Heart right ventricle (tissue), 16 donors: ENCODE measurements around the gene BNIP3. TPM values are rescaled to one million over a fixed set of nuclear protein-coding genes. Genes with fewer than 3 reads are reported as not detected.
A peak's percentile ranks its signal among the peaks of the same experiment; 100 is the strongest.

ENCODE experiments used
- ATAC-seq, 8 donors: fragments of 200-7000 bp; cut with Tn5 transposase; one replicate each; pipeline ENCODE4 v1.9.1; 2020; ENCODE audit warnings: mild to moderate bottlenecking in 8 of 8, moderate library complexity in 8 of 8, moderate number of reproducible peaks in 1 of 8
- DNase-seq, 2 donors: peaks; one replicate each; pipeline ENCODE4 v3.0.0-alpha.2; 2020
- H3K27ac ChIP-seq, 10 donors: fragments of 200-600 bp; sonication (generic) in 2 of 10; one replicate each; pipeline versions ENCODE4 v1.5.0 to v1.8.0; 2020 to 2022; ENCODE audit warnings: mild to moderate bottlenecking in 3 of 10
- H3K27me3 ChIP-seq, 7 donors: fragments of 200-600 bp; one replicate each; pipeline ENCODE4 v1.8.0; 2021 to 2022; ENCODE audit warnings: mild to moderate bottlenecking in 2 of 7
- H3K36me3 ChIP-seq, 9 donors: fragments of 200-600 bp; sonication (generic) in 1 of 9; one replicate each; pipeline versions ENCODE4 v1.5.0 to v1.8.0; 2020 to 2022; ENCODE audit warnings: mild to moderate bottlenecking in 2 of 9
- H3K4me1 ChIP-seq, 9 donors: fragments of 200-600 bp; sonication (generic) in 1 of 9; one replicate each; pipeline versions ENCODE4 v1.5.0 to v1.8.0; 2020 to 2022; ENCODE audit warnings: mild to moderate bottlenecking in 4 of 9
- H3K4me3 ChIP-seq, 10 donors: fragments of 200-600 bp; sonication (generic) in 2 of 10; one replicate each; pipeline versions ENCODE4 v1.5.0 to v1.8.0; 2020 to 2022; ENCODE audit warnings: mild to moderate bottlenecking in 7 of 10, moderate library complexity in 2 of 10
- H3K9me3 ChIP-seq, 11 donors: fragments of 200-600 bp in 10 of 11; sonication (generic) in 2 of 11; one replicate each; pipeline versions ENCODE4 v1.5.0 to v1.8.0; 2013 to 2022; ENCODE audit warnings: mild to moderate bottlenecking in 2 of 11, control low read depth in 1 of 11, moderate library complexity in 1 of 11
- WGBS, 2 donors: extraction: QIAGEN DNeasy Blood & Tissue Kit; methylation state at CpG; one replicate each; pipeline ENCODE4 v1.1.7; 2013; ENCODE audit warnings: inconsistent platforms in 1 of 2; 5-methylcytosine and 5-hydroxymethylcytosine counted together
- intact Hi-C, 10 donors: fragments of 100-400 bp; cut with DNase I; formaldehyde crosslinking; loops; one replicate each; pipeline versions ENCODE4 v1.11.1 to v1.14.2; 2022
- polyA plus RNA-seq, 2 donors: library from polyadenylated mRNA; stranded (reverse); fragments of 200-250 nt; gene quantifications; one replicate each; pipeline ENCODE4 v1.2.3, GENCODE V29; 2013
- total RNA-seq, 10 donors: library from RNA; stranded (reverse); fragmentation: NEBNext Ultra II Directional in 3 of 10; extraction: Animal tissue kit (Norgen Biotek cat#: 25700) in 3 of 10; gene quantifications; one replicate each; pipeline versions ENCODE4 v1.2.1 to v1.2.4, GENCODE V29; 2021 to 2023
- TF ChIP-seq, protein P1 (sequence below), 9 donors: fragments of 200-600 bp; sonication (generic) in 2 of 9; IDR thresholded peaks; one replicate each; pipeline versions ENCODE4 v1.5.0 to v1.8.0; 2021 to 2022; ENCODE audit warnings: antibody characterized with exemption in 9 of 9, mild to moderate bottlenecking in 5 of 9, moderate library complexity in 1 of 9
- donor health status: Arrhythmogenic right ventricular cardiomyopathy.
- donor health status: ischemic (EF 13 %, LVEDD 7.1; RV severe dilation, severe dysfunction).
- donor health status: healthy with polysubstance abuse.
- donor health status: DM: no; HTN: yes; CAD: no.
- donor health status: DM: no; HTN: no; CAD: no.
- donor health status: ischemic (EF 25% LVEDD 6.9; RV normal size, moderate dysfunction).
- donor health status: ischemic (EF 25% LVEDD 5.7; RV mildly dilated, moderate dysfunction).
- donor health status: healthy.
- donor health status: DM: yes; HTN: yes; CAD: no.
- donor health status: Ischemic cardiomyopathy.
- donor health status: ischemic (EF 35%, LVEDD 5.7; RV mildly dilated, moderate dysfunction).
- donor health status: nonischemic (EF 11% LVEDD 7.7; RV severe dilation, severe dysfunction).
- donor health status: DM: yes; HTN: yes; CAD: no.
- donor health status: PGD.
- donor health status: ischemic (EF 29% LVEDD 5.4; RV normal size, mild dysfunction).
- donor health status: nonischemic (EF 23%, LVEDD 6.1; RV moderate dilation, normal function).

BNIP3 gene
- total and polyA plus RNA-seq, 12 donors: 34.6 to 211 (median 148) TPM

DNA sequence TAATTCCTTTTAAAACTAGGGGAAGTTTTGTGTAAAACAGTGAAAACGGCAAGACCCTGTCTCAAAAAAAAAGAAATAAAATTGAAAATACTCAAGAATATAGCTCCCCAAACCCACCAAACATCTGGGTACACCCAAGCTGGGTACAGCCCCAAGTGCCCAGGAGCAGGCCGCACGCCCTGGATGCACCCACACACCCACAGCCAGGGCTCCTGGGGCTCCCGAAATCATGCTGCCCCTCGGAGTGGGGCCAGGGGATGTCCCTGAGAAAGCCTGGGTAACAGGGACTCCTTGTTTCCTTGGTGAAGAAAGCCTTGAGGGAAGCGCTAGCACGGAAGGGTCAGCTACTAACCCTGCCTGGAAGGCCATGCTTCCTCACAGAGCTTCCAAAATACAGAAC, 10.1 kb downstream of the BNIP3 start:
- Histone ChIP-seq H3K36me3 (peaks cover 0 to 58% (median 19%) of the 10 kb centered on the region in 9 donors), H3K27me3 (no peaks in the 10 kb centered on the region), H3K4me1 (peaks cover 8 to 45% (median 31%) of the 10 kb centered on the region in 9 donors), H3K27ac (peak overlapping the region in 1 of 10 donors; percentile 56), H3K4me3 (no peak overlapping the region), H3K9me3 (no peaks in the 10 kb centered on the region)
- WGBS, 2 donors: 85 to 94% methylated on average over 7 of the region's 7 CpGs
- intact Hi-C loops: loop anchor here in 3 of 10 donors (5.0 to 10.0 kb wide), 2 partner anchors 69 to 173 kb away; partner anchors contain the start of gene PPP2R2D (in 2 of the 3)
- no peak for DNase-seq
- no peak for ATAC-seq
- TF ChIP-seq, protein P1, sequence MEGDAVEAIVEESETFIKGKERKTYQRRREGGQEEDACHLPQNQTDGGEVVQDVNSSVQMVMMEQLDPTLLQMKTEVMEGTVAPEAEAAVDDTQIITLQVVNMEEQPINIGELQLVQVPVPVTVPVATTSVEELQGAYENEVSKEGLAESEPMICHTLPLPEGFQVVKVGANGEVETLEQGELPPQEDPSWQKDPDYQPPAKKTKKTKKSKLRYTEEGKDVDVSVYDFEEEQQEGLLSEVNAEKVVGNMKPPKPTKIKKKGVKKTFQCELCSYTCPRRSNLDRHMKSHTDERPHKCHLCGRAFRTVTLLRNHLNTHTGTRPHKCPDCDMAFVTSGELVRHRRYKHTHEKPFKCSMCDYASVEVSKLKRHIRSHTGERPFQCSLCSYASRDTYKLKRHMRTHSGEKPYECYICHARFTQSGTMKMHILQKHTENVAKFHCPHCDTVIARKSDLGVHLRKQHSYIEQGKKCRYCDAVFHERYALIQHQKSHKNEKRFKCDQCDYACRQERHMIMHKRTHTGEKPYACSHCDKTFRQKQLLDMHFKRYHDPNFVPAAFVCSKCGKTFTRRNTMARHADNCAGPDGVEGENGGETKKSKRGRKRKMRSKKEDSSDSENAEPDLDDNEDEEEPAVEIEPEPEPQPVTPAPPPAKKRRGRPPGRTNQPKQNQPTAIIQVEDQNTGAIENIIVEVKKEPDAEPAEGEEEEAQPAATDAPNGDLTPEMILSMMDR (IDR thresholded peaks at IDR 0.05): no peak

DNA sequence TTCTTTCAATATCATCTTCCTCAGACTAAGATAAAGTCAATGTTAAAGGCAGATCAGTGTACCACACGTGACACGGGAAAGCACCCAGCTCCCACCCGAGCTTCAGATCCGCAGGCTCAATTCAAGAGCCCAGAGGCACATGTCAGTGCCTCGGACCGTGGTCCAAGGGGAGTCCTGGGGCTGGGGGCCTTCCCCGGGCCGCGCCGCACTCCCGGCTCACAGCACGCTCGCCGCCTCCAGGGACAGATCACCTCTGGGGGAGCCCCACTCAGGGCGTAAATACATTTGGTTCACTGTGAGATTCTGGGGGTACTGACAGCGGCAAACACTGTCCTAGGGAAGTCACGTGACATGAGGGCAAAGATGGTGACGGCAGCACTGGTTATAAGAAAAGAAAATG, 10.8 kb downstream of the BNIP3 start:
- DNase-seq (no peak), ATAC-seq (no peak)
- peaks cover 0 to 65% (median 23%) of the 10 kb centered on the region in 9 donors for H3K36me3 ChIP-seq
- no peak overlapping the region for H3K4me3 ChIP-seq
- 86 to 91% methylated on average over 18 of the region's 18 CpGs for WGBS, 2 donors
- H3K27ac ChIP-seq: no peak overlapping the region
- TF ChIP-seq, protein P1 (IDR thresholded peaks at IDR 0.05): no peak
- intact Hi-C loops: loop anchor here in 3 of 10 donors (5.0 to 10.0 kb wide), 2 partner anchors 69 to 174 kb away; partner anchors contain the start of gene PPP2R2D (in 2 of the 3)
- H3K4me1 ChIP-seq: peaks cover 8 to 43% (median 31%) of the 10 kb centered on the region in 9 donors
- no peaks in the 10 kb centered on the region for H3K27me3 ChIP-seq
- no peaks in the 10 kb centered on the region for H3K9me3 ChIP-seq

DNA sequence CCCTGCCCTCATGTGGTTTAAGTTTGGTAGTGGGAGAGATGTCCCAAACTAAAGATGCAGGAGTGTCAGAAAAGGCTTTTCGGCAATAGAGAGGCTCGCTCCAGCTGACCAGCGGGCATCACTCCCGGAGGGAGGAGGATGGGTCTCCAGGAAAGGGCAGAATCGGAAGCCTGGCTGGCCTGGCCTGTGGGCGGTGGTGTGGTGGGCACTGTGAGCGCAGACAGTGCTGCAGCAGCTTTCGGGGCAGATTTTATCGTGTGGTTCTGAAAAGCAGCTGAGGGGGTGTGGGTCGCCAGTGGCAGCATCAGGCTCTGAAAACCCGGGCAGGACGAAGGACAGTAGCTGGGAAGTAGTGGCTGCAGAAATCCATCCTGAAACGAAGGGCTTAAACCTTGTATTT, 12.8 kb downstream of the BNIP3 start:
- 95% methylated on average over 13 of the region's 13 CpGs for WGBS, 2 donors
- Histone ChIP-seq H3K36me3 (peaks cover 0 to 72% (median 23%) of the 10 kb centered on the region in 9 donors), H3K27ac (no peak overlapping the region), H3K27me3 (no peaks in the 10 kb centered on the region), H3K4me1 (peaks cover 8 to 27% (median 20%) of the 10 kb centered on the region in 9 donors), H3K9me3 (no peaks in the 10 kb centered on the region), H3K4me3 (no peak overlapping the region)
- TF ChIP-seq, protein P1 (IDR thresholded peaks at IDR 0.05): no peak
- DNase-seq: no peak
- no peak for ATAC-seq
- intact Hi-C loops: no loop called here

DNA sequence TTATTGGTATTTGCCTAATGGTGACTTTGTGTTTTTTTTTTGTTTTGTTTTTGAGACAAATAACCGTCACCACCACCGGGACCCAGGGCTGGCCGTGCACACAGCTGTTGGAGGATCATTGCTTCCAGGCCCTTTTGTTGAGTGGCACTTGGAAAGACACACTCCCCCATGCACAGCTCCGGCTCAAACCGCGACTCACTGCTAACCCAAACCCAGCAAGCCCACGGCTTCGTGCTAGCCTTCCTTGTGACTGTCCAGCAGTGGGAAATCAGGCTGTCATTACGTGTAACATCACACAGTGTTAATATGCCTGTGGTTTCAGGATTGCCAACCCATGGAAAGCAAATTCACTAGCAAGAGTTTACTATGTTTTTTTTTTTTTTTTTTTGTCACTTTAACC, 17.4 kb downstream of the BNIP3 start:
- no peaks in the 10 kb centered on the region for H3K27me3 ChIP-seq
- H3K36me3 ChIP-seq: peaks cover 0 to 62% (median 11%) of the 10 kb centered on the region in 9 donors
- intact Hi-C loops: no loop called here
- DNase-seq (no peak), ATAC-seq (no peak)
- H3K27ac ChIP-seq: no peak overlapping the region
- WGBS, 2 donors: 87 to 90% methylated on average over 9 of the region's 9 CpGs
- no peak overlapping the region for H3K4me3 ChIP-seq
- no peaks in the 10 kb centered on the region for H3K9me3 ChIP-seq
- H3K4me1 ChIP-seq: peaks cover 0 to 6% (median 0%) of the 10 kb centered on the region in 9 donors
- TF ChIP-seq, protein P1 (IDR thresholded peaks at IDR 0.05): no peak
